ENCODE data around the gene HIVEP1. TPM values are rescaled to one million over a fixed set of nuclear protein-coding genes. Genes with fewer than 3 reads are reported as not detected.

HIVEP1 gene
- total RNA-seq, 5 donors from 2014 or later (not counting 1 experiment from before 2014, with no cell fraction given): 20.0 to 73.1 (median 29.5) TPM

DNA sequence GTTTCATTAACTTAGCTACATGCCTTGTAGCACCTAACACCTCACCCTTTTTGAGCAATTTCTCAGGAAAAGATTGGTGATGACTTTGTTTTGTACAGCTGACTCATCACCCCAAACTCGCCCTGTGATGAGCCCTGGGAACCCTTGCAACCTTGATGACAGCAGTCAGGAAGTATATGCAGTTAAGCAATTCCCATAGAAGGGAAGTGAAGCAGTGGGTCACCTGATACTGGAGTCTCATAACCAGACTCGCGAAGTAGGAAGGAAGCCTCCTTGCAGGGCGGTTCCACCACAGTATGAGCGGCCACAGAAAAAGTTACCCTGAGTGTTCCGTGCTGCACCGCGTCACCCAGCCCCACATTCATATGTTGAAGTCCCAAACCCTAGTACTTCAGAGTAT is 196.1 kb downstream of the HIVEP1 start:
- Histone ChIP-seq H3K27ac (ENCODE audit: low read length) (no peak overlapping the region), H3K9me3 (no peaks in the 10 kb centered on the region), H3K27me3 (replicated peaks in 1 of 2; ENCODE audit: control insufficient read depth in 2 of 2, extremely low read depth in 1 of 2, insufficient read depth in 2 of 2, low read length in 1 of 2) (no peaks in the 10 kb centered on the region), H3K4me3 (ENCODE audit: control insufficient read depth in 1 of 2, extremely low read depth in 1 of 2, low read length in 1 of 2) (no peak overlapping the region), H3K36me3 (ENCODE audit: control insufficient read depth in 2 of 2, extremely low read depth in 1 of 2, insufficient read depth in 1 of 2, low read length in 1 of 2) (no peaks in the 10 kb centered on the region), H3K4me1 (ENCODE audit: control insufficient read depth in 1 of 2, extremely low read depth in 1 of 2, insufficient read depth in 2 of 2, low read length in 2 of 2) (no peaks in the 10 kb centered on the region)
- no peaks in the 10 kb centered on the region for H3K9me3 Mint-ChIP-seq
- no peak overlapping the region for H3K4me3 Mint-ChIP-seq
- no peaks in the 10 kb centered on the region for H3K36me3 Mint-ChIP-seq
- ATAC-seq (replicated peaks in 1 of 4): no peak
- DNase-seq: peak in 3 of 35 experiments; percentile 3 to 29 (median 9)
- H3K27ac Mint-ChIP-seq: no peak overlapping the region
- H3K4me1 Mint-ChIP-seq: no peaks in the 10 kb centered on the region
- CTCF ChIA-PET: interaction anchor here in 1 of 2 donors (0.7 kb wide), 1 partner anchor 243 kb away, joined by 7 read pairs; no protein-coding TSS in a partner anchor
- H3K27me3 Mint-ChIP-seq: peaks cover 0 to 5% of the 10 kb centered on the region in 2 donors
- POLR2A ChIA-PET: no interaction called here
- WGBS (ENCODE audit: insufficient coverage): 69% methylated on average over 3 of the region's 8 CpGs

DNA sequence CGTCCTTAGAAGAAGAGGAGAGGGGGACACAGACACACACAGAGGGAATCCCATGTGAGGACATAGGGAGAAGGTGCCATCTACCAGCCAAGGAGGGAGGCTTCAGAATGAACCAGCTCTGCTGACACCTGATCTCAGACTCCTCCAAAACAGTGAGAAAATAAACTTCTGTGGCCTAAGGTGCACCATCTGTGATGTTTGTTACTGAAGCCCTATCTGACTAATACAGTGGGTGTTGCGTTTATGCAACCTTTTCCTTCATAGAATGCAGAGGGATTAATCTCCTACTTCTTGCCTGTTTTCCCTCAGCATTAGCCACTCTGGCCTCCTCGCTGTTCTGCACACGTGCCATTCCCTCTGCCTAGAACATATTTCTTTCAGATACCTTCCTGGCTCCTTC is 196.6 kb downstream of the HIVEP1 start:
- CTCF ChIA-PET: no interaction called here
- H3K4me1 ChIP-seq (ENCODE audit: control insufficient read depth in 1 of 2, extremely low read depth in 1 of 2, insufficient read depth in 2 of 2, low read length in 2 of 2): no peaks in the 10 kb centered on the region
- Mint-ChIP-seq H3K36me3 (no peaks in the 10 kb centered on the region), H3K4me3 (no peak overlapping the region), H3K27me3 (peaks cover 0 to 5% of the 10 kb centered on the region in 2 donors), H3K9me3 (no peaks in the 10 kb centered on the region), H3K4me1 (no peaks in the 10 kb centered on the region), H3K27ac (no peak overlapping the region)
- H3K4me3 ChIP-seq (ENCODE audit: control insufficient read depth in 1 of 2, extremely low read depth in 1 of 2, low read length in 1 of 2): no peak overlapping the region
- POLR2A ChIA-PET: no interaction called here
- H3K27me3 ChIP-seq (replicated peaks in 1 of 2; ENCODE audit: control insufficient read depth in 2 of 2, extremely low read depth in 1 of 2, insufficient read depth in 2 of 2, low read length in 1 of 2): no peaks in the 10 kb centered on the region
- no peak overlapping the region for H3K27ac ChIP-seq (ENCODE audit: low read length)
- DNase-seq: no peak
- no peaks in the 10 kb centered on the region for H3K9me3 ChIP-seq
- H3K36me3 ChIP-seq (ENCODE audit: control insufficient read depth in 2 of 2, extremely low read depth in 1 of 2, insufficient read depth in 1 of 2, low read length in 1 of 2): no peaks in the 10 kb centered on the region
- no peak for ATAC-seq (replicated peaks in 1 of 4)
- 95% methylated on average over 4 of the region's 4 CpGs for WGBS (ENCODE audit: insufficient coverage)

Other genes with a start within 250 kb of the HIVEP1 start
- gene ADTRP, start 233.5 kb upstream of the HIVEP1 start, total RNA-seq: 10 to 100 TPM; 23.9 to 74.7 (median 59.1) TPM